OCI-LY1 (cell line): ENCODE results near the gene NCOA4.
A peak's percentile ranks its signal among the peaks of the same experiment; 100 is the strongest.
"Not testable (repeated sequence)": the region's sequence is repeated elsewhere in the genome, so short reads cannot be mapped to it uniquely, and the experiment has no call there.

Experiments used
- H2AFZ ChIP-seq: fragments of 200-600 bp; sonication (generic), shearing (Covaris generic); 2 replicates; pipeline ENCODE4 v1.6.0; 2014; ENCODE audit warnings: antibody characterized with exemption, mild to moderate bottlenecking, low read length
- H3F3A ChIP-seq: fragments of 200-600 bp; sonication (generic), shearing (Covaris generic); 2 replicates; pipeline ENCODE4 v1.6.0; 2014; ENCODE audit warnings: mild to moderate bottlenecking, antibody characterized with exemption, low read length, moderate library complexity; ENCODE audit not compliant: insufficient read depth
- H3K27ac ChIP-seq: fragments of 200-600 bp; sonication (generic); 2 replicates; pipeline ENCODE4 v1.5.1; 2014; ENCODE audit warnings: low read length, mixed run types, mild to moderate bottlenecking, low read depth; ENCODE audit not compliant: poor library complexity, severe bottlenecking
- H3K27me3 ChIP-seq: fragments of 200-600 bp; sonication (generic); 2 replicates; pipeline ENCODE4 v1.6.0; 2014; ENCODE audit warnings: antibody characterized with exemption, mild to moderate bottlenecking, low read length, moderate library complexity; ENCODE audit not compliant: insufficient read depth
- H3K36me3 ChIP-seq: fragments of 200-600 bp; sonication (generic); 2 replicates; pipeline ENCODE4 v1.6.1; 2014; ENCODE audit warnings: mild to moderate bottlenecking, antibody characterized with exemption, low read length, moderate library complexity, mixed read lengths; ENCODE audit not compliant: insufficient read depth
- H3K4me1 ChIP-seq: fragments of 200-600 bp; sonication (generic); 2 replicates; pipeline ENCODE4 v1.5.1; 2014; ENCODE audit warnings: mild to moderate bottlenecking, low read length, moderate library complexity; ENCODE audit not compliant: insufficient read depth, severe bottlenecking
- H3K4me2 ChIP-seq: fragments of 200-600 bp; sonication (generic), shearing (Covaris generic); 2 replicates; pipeline ENCODE4 v1.6.1; 2014; ENCODE audit warnings: low read length
- H3K4me3 ChIP-seq: fragments of 200-600 bp; sonication (generic); 2 replicates; pipeline ENCODE4 v1.5.1; 2014; ENCODE audit warnings: low read length, low read depth, mild to moderate bottlenecking, mixed read lengths; ENCODE audit not compliant: poor library complexity, severe bottlenecking
- H3K79me2 ChIP-seq: fragments of 200-600 bp; shearing (Covaris generic); 2 replicates; pipeline ENCODE4 v1.6.1; 2016; ENCODE audit warnings: mixed run types, low read length, mixed read lengths; ENCODE audit not compliant: insufficient read depth
- H3K9ac ChIP-seq: fragments of 200-600 bp; sonication (generic), shearing (Covaris generic); 2 replicates; pipeline ENCODE4 v1.6.1; 2014; ENCODE audit warnings: mild to moderate bottlenecking, low read length, mixed read lengths
- H3K9me2 ChIP-seq: fragments of 200-600 bp; sonication (generic), shearing (Covaris generic); 2 replicates; pipeline ENCODE4 v1.6.1; 2014; ENCODE audit warnings: low read depth, mild to moderate bottlenecking, low read length, mixed read lengths
- H3K9me3 ChIP-seq: fragments of 200-600 bp; shearing (Covaris generic); 2 replicates; pipeline ENCODE4 v1.6.1; 2014; ENCODE audit warnings: low read length, mixed read lengths
- H4K20me1 ChIP-seq: fragments of 200-600 bp; sonication (generic), shearing (Covaris generic); 2 replicates; pipeline ENCODE4 v1.6.0; 2016; ENCODE audit warnings: mild to moderate bottlenecking, low read length; ENCODE audit not compliant: insufficient read depth
- EZH2 ChIP-seq: fragments of 200-600 bp; sonication (generic), shearing (Covaris generic); IDR thresholded peaks from 2 replicates; pipeline ENCODE4 v1.8.0; 2017; ENCODE audit warnings: borderline replicate concordance, mixed run types, mild to moderate bottlenecking, antibody characterized with exemption, low read length, moderate library complexity, mixed read lengths
- TF ChIP-seq, protein P1 (sequence below): fragments of 200-600 bp; sonication (generic), shearing (Covaris generic); IDR thresholded peaks from 2 replicates; pipeline ENCODE4 v1.5.1; 2017; ENCODE audit warnings: mild to moderate bottlenecking, antibody characterized with exemption, low read length, moderate library complexity, mixed read lengths

Gene NCOA4

DNA sequence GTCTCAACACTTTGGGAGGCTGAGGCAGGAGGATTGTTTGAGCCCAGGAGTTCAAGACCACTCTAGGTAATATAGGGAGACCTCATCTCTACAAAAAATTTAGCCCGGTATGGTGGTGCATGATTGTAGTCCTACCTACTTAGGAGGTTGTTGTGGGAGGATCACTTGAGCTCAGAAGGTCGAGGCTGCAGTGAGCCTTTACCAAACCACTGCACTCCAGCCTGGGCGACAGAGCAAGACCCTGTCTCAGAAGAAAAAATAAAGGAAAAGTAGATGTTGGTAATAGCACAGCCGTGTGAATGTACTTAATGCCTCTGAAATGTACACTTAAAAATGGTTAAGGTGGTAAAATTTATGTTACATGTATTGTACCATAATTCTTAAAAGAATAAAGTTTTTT, 32.9 kb downstream of the NCOA4 start:
- Histone ChIP-seq H3K4me3 (no peak overlapping the region), H4K20me1 (no peaks in the 10 kb centered on the region), H3K79me2 (no peaks in the 10 kb centered on the region), H2AFZ (no peak overlapping the region), H3F3A (no peaks in the 10 kb centered on the region), H3K9ac (no peak overlapping the region), H3K27ac (no peak overlapping the region), H3K9me2 (no peaks in the 10 kb centered on the region), H3K4me1 (no peaks in the 10 kb centered on the region), H3K9me3 (no peaks in the 10 kb centered on the region), H3K4me2 (no peak overlapping the region), H3K27me3 (no peaks in the 10 kb centered on the region), H3K36me3 (peaks cover 56% of the 10 kb centered on the region)
- no peak for TF ChIP-seq EZH2
- TF ChIP-seq, protein P1, sequence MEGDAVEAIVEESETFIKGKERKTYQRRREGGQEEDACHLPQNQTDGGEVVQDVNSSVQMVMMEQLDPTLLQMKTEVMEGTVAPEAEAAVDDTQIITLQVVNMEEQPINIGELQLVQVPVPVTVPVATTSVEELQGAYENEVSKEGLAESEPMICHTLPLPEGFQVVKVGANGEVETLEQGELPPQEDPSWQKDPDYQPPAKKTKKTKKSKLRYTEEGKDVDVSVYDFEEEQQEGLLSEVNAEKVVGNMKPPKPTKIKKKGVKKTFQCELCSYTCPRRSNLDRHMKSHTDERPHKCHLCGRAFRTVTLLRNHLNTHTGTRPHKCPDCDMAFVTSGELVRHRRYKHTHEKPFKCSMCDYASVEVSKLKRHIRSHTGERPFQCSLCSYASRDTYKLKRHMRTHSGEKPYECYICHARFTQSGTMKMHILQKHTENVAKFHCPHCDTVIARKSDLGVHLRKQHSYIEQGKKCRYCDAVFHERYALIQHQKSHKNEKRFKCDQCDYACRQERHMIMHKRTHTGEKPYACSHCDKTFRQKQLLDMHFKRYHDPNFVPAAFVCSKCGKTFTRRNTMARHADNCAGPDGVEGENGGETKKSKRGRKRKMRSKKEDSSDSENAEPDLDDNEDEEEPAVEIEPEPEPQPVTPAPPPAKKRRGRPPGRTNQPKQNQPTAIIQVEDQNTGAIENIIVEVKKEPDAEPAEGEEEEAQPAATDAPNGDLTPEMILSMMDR, result no peak

DNA sequence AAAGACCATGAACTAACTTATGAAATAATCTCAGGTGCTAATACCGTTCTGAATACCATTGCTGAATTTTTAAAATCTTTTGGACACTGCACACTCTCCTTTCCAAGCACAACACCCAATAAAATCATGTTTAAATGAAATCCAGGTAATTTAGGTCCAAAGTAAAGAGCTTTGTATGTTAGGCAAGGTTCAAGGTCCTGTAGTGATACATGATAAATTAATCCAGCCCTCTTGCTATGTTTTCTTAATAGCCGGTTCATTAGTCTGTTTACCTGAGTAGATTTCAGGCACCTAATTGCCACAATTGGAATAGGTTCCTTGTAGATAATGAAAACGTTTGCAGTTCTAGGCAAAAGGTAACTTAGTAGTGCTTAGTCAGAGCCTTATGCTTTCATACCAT, 44.8 kb downstream of the NCOA4 start:
- H3K4me3 ChIP-seq, H3K79me2 ChIP-seq, H3K9me3 ChIP-seq, H3K4me2 ChIP-seq, H3K27me3 ChIP-seq, H2AFZ ChIP-seq, H3K9me2 ChIP-seq, H3K9ac ChIP-seq, H4K20me1 ChIP-seq, H3K27ac ChIP-seq, H3K4me1 ChIP-seq, H3F3A ChIP-seq: not testable (repeated sequence)
- H3K36me3 ChIP-seq, result peaks cover 17% of the 10 kb centered on the region

DNA sequence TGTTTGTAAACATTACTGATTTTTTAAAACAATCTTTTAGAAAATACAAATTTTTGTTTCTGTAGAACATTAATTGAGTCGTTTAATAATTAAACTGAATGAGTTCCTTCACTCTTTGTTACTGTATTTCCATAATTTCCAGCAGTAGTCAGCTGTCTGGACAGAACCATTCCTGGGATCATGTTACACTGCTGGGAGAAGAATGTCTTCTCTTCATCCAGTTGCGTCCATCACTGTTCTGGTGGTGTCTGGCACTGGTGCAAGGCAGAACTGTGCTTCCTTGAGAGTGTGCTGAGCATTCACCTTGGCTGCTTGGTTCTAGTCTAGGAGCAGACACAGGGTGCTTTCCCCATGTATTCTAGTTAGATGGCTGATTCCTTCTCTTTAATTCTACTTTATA, 46.0 kb downstream of the NCOA4 start:
- not testable (repeated sequence) for H3K9me3 ChIP-seq, H3K9me2 ChIP-seq, H3K4me3 ChIP-seq, H3K27me3 ChIP-seq, H3K79me2 ChIP-seq, H4K20me1 ChIP-seq, H3K9ac ChIP-seq, H2AFZ ChIP-seq, H3K4me2 ChIP-seq, H3K27ac ChIP-seq, H3K4me1 ChIP-seq, H3F3A ChIP-seq
- peaks cover 15% of the 10 kb centered on the region for H3K36me3 ChIP-seq

DNA sequence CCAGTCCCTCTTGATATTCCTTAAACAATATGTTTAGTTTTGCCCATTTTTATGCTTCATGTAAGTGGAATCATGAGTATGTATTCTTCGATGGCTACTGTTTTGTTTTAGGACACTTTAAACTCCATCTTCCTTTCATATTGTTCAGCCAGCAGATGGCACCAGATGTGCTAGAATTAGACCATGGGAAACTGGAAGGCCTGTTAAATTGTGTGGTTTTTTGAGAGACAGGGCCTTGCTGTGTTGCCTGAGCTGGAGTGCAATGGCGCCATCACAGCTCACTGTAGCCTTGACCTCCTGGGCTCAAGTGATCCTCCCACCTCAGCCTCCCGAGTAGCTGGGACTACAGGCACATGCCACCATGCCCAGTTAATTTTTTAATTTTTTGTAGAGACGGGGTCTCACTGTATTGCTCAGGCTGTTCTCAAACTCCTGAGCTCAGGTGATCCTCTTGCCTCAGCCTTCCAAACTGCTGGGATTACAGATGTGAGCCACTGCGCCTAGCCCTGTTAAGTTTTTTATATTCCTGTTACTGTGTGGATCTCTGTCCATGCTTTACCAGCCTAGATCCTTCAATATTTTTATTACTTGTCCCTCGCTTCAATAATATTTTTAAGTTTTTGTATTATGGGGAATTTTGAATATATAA, 46.8 kb downstream of the NCOA4 start:
- not testable (repeated sequence) for H3K79me2 ChIP-seq, H3K27me3 ChIP-seq, H3K9me2 ChIP-seq, H2AFZ ChIP-seq, H3F3A ChIP-seq, H3K9me3 ChIP-seq, H4K20me1 ChIP-seq, H3K9ac ChIP-seq, H3K4me2 ChIP-seq, H3K27ac ChIP-seq, H3K4me1 ChIP-seq, H3K4me3 ChIP-seq
- peaks cover 14% of the 10 kb centered on the region for H3K36me3 ChIP-seq
- TF ChIP-seq, protein P1, result peak; percentile 21; the same call in 1 of the 2 replicates

DNA sequence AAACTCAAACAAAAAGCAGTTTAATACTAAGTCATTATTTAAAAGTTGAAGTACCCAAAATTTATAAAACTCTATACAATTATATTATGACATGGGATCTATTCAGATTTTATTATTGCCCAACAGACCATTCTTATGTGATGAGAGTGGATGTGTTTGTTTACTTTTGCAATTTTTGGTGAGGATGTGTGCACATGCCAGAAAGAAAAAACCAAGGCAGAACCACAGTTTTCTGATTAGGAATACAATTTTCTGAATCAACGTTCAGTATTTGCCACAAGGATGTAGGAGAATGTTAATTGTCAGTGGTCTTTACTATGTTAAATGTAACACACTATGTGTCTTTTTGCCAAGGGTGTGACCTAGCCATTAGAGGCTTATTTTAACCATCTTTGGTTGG, 49.1 kb downstream of the NCOA4 start:
- H3K9me2 ChIP-seq, H3F3A ChIP-seq, H2AFZ ChIP-seq, H3K9me3 ChIP-seq, H3K4me2 ChIP-seq, H3K79me2 ChIP-seq, H3K27me3 ChIP-seq, H4K20me1 ChIP-seq, H3K4me3 ChIP-seq, H3K4me1 ChIP-seq, H3K9ac ChIP-seq, H3K27ac ChIP-seq: not testable (repeated sequence)
- peaks cover 22% of the 10 kb centered on the region for H3K36me3 ChIP-seq

DNA sequence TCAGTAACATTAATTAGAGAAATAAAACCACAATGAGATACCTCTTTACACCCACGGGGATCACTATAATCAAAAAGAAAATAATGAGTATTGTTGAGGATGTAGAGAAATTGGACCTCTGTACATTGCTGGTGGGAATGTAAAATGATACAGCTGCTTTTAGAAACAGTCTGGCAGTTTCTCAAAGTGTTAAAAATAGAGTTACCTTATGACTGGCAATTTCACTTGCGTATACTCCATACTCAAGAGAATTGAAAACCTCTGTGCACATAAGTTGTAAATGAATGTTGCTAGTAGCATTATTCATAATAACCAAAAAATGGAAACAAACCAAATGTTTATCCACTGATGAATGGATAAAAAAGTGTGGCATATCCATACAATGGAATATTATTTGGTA, 51.9 kb downstream of the NCOA4 start:
- H3K27me3 ChIP-seq, H3K9me3 ChIP-seq, H4K20me1 ChIP-seq, H3F3A ChIP-seq, H3K4me1 ChIP-seq, H2AFZ ChIP-seq, H3K27ac ChIP-seq, H3K4me2 ChIP-seq, H3K4me3 ChIP-seq, H3K9me2 ChIP-seq, H3K9ac ChIP-seq: not testable (repeated sequence)
- H3K79me2 ChIP-seq, result peaks cover 14% of the 10 kb centered on the region
- peaks cover 29% of the 10 kb centered on the region for H3K36me3 ChIP-seq
